GM18873 (cell line): ENCODE measurements around the gene CHIC2.

ENCODE experiments used
- ATAC-seq: cut with Tn5 transposase; IDR thresholded peaks from one replicate; pipeline ENCODE4 v1.9.1; 2021; ENCODE audit warnings: mild to moderate bottlenecking, moderate library complexity, moderate number of reproducible peaks; ENCODE audit not compliant: unreplicated experiment, low FRiP score

Gene CHIC2

GRCh38 chr4:54093324-54094240, 29.2 kb upstream of the CHIC2 start:
- ATAC-seq: no peak

DNA sequence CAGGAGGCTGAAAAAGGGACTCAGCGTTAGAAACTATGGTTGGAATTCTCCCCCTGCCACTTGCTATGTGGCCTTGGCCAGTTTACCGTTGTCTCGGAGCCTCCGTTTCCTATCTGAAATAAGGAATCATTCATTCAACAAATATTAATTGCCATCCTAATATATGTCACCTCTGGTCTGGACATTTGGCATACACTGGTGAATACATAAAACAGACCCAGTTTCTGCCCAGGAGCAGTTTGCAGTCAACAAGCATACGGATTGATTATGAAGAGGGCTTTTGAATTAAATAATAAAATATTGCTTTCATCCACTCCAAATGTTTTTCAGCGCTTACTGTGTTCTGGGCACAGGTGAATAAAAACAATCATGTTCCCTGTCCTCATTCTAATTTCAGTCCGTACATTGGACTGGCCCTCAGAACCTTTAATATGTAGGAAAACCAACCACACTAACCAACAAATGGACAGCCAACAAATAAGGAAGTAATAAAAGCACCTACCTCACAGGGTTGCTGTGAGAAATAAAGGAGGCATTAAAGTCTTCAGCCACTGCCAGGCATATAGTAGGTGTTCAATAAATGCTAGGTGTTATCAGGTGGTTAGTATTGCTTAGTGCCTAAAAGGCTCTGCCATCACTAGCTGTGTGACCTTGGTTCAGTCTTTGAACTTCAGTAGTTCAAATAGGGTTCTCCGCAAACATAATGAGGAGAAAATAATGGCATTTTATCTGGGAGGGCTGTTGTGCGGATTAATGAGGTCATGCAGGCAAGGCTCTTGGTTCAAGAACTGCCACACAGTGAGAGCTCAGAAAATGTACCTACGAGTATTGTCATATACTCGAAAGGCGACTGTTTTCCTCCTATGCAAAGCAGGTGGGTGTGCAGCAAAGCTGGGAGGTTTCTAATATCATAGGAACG, 28.3 kb upstream of the CHIC2 start:
- no peak for ATAC-seq

GRCh38 chr4:54091637-54092404, 27.4 kb upstream of the CHIC2 start:
- peak; percentile 73 for ATAC-seq

DNA sequence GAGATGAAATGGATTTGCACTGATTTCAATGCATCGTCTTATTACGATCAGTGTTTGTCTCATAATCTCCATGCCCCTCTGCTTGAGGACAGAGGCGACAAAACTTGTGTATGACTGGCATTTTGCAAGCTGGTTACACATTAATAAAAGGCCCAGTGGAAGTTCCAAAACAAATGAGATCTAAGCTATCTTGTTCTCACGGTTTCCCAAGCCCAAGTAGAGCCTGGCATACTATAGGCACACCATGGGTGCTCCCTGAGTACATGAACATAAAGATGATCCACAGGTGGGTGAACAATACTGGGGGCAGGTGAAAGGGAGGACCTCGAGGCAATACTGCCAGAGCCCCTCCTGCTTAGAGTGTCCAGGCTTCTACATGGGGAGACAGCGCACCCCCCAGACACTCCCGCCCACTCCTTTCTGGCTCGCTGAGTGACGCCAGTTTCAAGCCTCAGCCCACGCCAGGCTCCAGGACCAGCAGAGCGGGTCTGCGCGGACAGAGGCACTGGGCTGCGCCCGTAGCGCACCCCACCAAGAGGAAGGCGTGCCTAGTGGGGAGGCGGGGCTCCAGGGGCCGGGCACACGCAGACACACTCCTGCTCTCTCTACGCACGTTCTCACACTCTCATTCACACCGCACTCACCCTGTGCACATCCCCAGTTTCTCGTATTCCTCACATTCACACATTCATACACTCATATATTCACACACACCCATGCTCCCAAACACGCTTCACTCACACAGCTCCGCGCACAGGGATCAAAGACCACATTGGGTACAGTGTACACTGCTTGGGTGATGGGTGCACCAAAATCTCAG, 26.6 kb upstream of the CHIC2 start:
- ATAC-seq: no peak

GRCh38 chr4:54090404-54090803, 26.0 kb upstream of the CHIC2 start:
- ATAC-seq: no peak

DNA sequence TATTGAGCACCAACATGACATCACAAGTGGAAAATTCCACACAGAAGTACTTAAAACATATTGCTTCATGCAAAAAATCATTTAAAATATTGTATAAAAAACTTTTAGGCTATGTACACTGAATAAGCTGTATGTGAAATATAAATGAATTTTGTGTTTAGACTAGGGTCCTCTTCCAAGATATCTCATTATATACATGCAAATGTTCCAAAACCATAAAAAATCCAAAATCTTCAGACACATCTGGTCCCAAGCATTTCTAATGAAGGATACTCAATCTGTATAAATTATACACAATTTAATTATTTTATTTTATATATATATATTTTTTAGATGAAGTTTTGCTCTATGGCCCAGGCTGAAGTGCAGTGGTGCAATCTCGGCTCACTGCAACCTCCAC, 25.5 kb upstream of the CHIC2 start:
- ATAC-seq: no peak

- ATAC-seq: no peak
Measured at GRCh38 chr4:54085284-54085683, 20.9 kb upstream of the CHIC2 start.

GRCh38 chr4:54082168-54082567, 17.8 kb upstream of the CHIC2 start:
- ATAC-seq: no peak

- no peak for ATAC-seq
Measured at GRCh38 chr4:54077812-54078211, 13.4 kb upstream of the CHIC2 start.

DNA sequence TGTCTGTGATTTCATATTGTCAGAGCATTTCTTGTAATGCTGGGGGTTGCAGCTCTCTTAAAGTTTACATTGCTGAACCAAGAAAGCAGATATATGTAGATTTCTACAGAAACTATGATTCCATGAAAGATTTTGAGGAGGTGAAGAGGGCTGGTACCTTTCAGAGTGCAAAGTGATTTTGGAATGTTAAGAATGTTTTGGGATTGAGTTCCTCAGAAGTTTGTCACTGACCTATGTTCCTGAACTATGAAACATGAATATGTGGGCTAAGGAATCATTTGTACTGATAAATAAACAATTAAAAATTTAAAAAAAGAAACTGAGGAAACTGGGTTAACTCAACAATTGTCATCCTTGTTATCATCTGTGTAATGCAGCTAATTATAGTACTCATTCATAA, 12.3 kb upstream of the CHIC2 start:
- no peak for ATAC-seq

DNA sequence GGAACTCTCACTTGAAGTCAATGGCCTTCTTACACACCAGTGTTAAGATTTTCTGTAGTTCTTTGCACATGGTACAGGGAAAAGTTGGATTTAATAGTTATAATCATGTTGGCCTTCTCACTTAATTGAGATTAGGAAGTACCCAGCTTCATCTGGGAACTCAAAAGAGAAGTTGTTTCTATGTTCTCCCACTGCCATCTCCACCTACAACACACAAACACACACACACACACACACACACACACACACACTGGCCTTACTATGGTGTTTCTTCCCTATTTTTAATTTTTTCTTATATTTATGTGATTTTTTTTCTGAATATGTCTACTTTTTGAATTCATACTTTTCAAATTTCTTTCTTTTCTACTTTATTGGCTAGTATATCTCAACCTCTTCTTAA, 10.0 kb upstream of the CHIC2 start:
- no peak for ATAC-seq

DNA sequence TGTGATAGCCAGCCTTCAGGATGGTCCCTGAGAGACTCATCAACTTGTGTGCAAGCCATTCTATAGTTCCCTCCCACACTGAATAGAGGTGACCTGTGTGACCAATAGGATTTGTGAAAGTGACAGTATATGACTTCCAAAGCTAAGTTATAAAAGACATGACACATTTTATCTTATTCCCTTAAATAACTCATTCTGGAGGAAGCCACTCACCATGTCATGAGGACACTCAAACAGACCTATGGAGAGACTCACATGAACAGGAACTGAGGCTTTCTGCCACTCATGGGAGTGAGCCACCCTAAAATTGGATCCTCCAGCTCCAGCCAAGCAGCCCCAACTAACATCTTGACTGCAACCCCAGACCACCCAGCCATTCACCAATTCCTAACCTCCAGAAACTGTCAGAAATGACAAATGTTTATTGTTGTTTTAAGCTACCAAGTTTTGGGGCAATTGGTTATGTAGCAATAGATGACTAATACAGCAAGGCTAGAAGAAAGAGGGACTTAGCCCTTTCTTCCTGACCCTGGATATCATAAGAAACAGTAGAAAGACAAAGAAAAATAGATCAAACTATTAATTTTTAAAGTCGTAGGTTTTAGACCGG, 9.0 kb upstream of the CHIC2 start:
- ATAC-seq: no peak

- no peak for ATAC-seq
Measured at GRCh38 chr4:54067166-54067565, 2.8 kb upstream of the CHIC2 start.

GRCh38 chr4:54066718-54067129, 2.3 kb upstream of the CHIC2 start:
- ATAC-seq: no peak

- no peak for ATAC-seq
Measured at GRCh38 chr4:54066088-54066415, 1.6 kb upstream of the CHIC2 start.

GRCh38 chr4:54065282-54066087, 1.1 kb upstream of the CHIC2 start:
- no peak for ATAC-seq

GRCh38 chr4:54063737-54064316, 578 bp downstream of the CHIC2 start:
- ATAC-seq: peak; percentile 21

GRCh38 chr4:54063229-54063628, 1.2 kb downstream of the CHIC2 start:
- no peak for ATAC-seq
